K562 (cell line): ENCODE measurements around the gene PCBP3. TPM values are rescaled to one million over a fixed set of nuclear protein-coding genes. Genes with fewer than 3 reads are reported as not detected.
"Not testable (repeated sequence)": the region's sequence is repeated elsewhere in the genome, so short reads cannot be mapped to it uniquely, and the experiment has no call there.

Experiments used
- ATAC-seq: fragments of 200-7000 bp; cut with Tn5 transposase; 3 replicates; pipeline ENCODE4 v1.9.1; 2020; ENCODE audit warnings: moderate library complexity
- BruUV-seq: library from RNA; stranded (reverse); fragments of 400-500 nt; replicated peaks from 2 replicates; lab custom pipeline; 2021; lab: Mats Ljungman, UMichigan
- CTCF ChIA-PET: fragments of 300-600 bp; formaldehyde crosslinking; extraction: SDS; loops from one replicate; lab custom pipeline; 2021; ENCODE audit warnings: low intra/inter-chr PET ratio; lab: Yijun Ruan, JAX
- POLR2A ChIA-PET: fragments of 300-600, 350-650 bp; sonication (Branson Sonifier 250); formaldehyde crosslinking; extraction: SDS; loops from one replicate; lab custom pipeline; 2021; ENCODE audit warnings: antibody characterized with exemption, inconsistent platforms; lab: Yijun Ruan, JAX
- DNase-seq, 4 experiments: peaks; one replicate each; pipeline versions ENCODE4 v3.0.0 to v3.0.0-alpha.2; 2011 to 2018; ENCODE audit warnings: low spot score in 3 of 4, mixed read lengths in 3 of 4; ENCODE audit errors: extremely low read depth in 1 of 4
- FAIRE-seq: peaks from 2 replicates; lab custom pipeline; 2011; peaks lifted over from hg19 to GRCh38; lab: Jason Lieb, UNC
- H2AFZ ChIP-seq: 2 replicates; pipeline ENCODE4 v1.6.0; 2011; ENCODE audit warnings: low read depth, low read length, control low read depth, inconsistent platforms
- H3K27ac ChIP-seq: fragments of 200-600 bp; 3 replicates; pipeline ENCODE4 v1.8.0; 2011; ENCODE audit warnings: low read depth, mild to moderate bottlenecking, control low read depth, inconsistent platforms, low read length, moderate library complexity, mixed read lengths; ENCODE audit errors: extremely low read depth
- H3K27me3 ChIP-seq, 2 experiments: fragments of 300-600 bp in 1 of 2; 2 replicates in 1 of 2; 3 replicates in 1 of 2; pipeline versions ENCODE4 v1.6.0 to v1.8.0; 2011; ENCODE audit warnings: inconsistent platforms in 2 of 2, low read length in 2 of 2, mild to moderate bottlenecking in 1 of 2, mixed read lengths in 1 of 2, moderate library complexity in 1 of 2; ENCODE audit not compliant: control insufficient read depth in 2 of 2, insufficient read depth in 2 of 2
- H3K36me3 ChIP-seq: fragments of 300-600 bp; 3 replicates; pipeline ENCODE4 v1.8.0; 2011; ENCODE audit warnings: mild to moderate bottlenecking, low read length, inconsistent platforms; ENCODE audit not compliant: control insufficient read depth, insufficient read depth
- H3K4me1 ChIP-seq, 2 experiments: fragments of 200-600 bp in 1 of 2; replicated peaks in 1 of 2; 2 replicates in 1 of 2; 3 replicates in 1 of 2; pipeline versions ENCODE4 v1.5.1 to v1.8.0; 2011; ENCODE audit warnings: inconsistent platforms in 2 of 2, low read length in 2 of 2, mild to moderate bottlenecking in 1 of 2, mixed read lengths in 1 of 2, moderate library complexity in 1 of 2; ENCODE audit not compliant: control insufficient read depth in 2 of 2, insufficient read depth in 2 of 2
- H3K4me2 ChIP-seq: 2 replicates; pipeline ENCODE4 v1.6.1; 2011; ENCODE audit warnings: low read length, control low read depth, inconsistent platforms, mixed read lengths; ENCODE audit not compliant: insufficient read depth
- H3K4me3 ChIP-seq: fragments of 200-600 bp; sonication (generic), shearing (Covaris generic); 2 replicates; pipeline ENCODE4 v1.5.1; 2016; ENCODE audit warnings: control low read depth, inconsistent platforms
- H3K79me2 ChIP-seq: fragments of 200-600 bp; 3 replicates; pipeline ENCODE4 v1.8.0; 2011; ENCODE audit warnings: low read length, inconsistent platforms; ENCODE audit not compliant: control insufficient read depth, insufficient read depth
- H3K9ac ChIP-seq, 2 experiments: 2 replicates each; pipeline versions ENCODE4 v1.6.0 to v1.6.1; 2011; ENCODE audit warnings: low read depth in 2 of 2, low read length in 2 of 2, control low read depth in 1 of 2, inconsistent platforms in 1 of 2, mild to moderate bottlenecking in 1 of 2, mixed read lengths in 1 of 2; ENCODE audit not compliant: insufficient read depth in 1 of 2
- H3K9me1 ChIP-seq: one replicate; pipeline ENCODE4 v1.6.0; 2011; ENCODE audit warnings: inconsistent platforms, mild to moderate bottlenecking, low read length, moderate library complexity; ENCODE audit not compliant: control insufficient read depth, insufficient read depth
- H3K9me3 ChIP-seq: replicated peaks from 2 replicates; pipeline ENCODE4 v1.5.1; 2011; ENCODE audit warnings: low read depth, low read length, inconsistent platforms; ENCODE audit not compliant: control insufficient read depth, insufficient read depth
- H4K20me1 ChIP-seq: replicated peaks from 2 replicates; pipeline ENCODE4 v1.6.1; 2011; ENCODE audit warnings: low read length, inconsistent platforms, mixed read lengths; ENCODE audit not compliant: control insufficient read depth, insufficient read depth
- BMI1 ChIP-seq: fragments of 150-350 bp; IDR thresholded peaks from 2 replicates; pipeline ENCODE4 v1.6.1; 2014; ENCODE audit warnings: low read length
- ZNF146 ChIP-seq: IDR thresholded peaks from one replicate; pipeline ENCODE4 v1.6.1; 2018; ENCODE audit warnings: missing compliant biosample characterization; ENCODE audit not compliant: unreplicated experiment
- WGBS: fragments of 100-300 bp; shearing (Covaris generic); methylation state at CpG from one replicate; pipeline ENCODE4 v1.1.6; 2016; ENCODE audit warnings: low coverage, mixed read lengths; ENCODE audit not compliant: insufficient coverage; ENCODE audit errors: missing lambda C conversion rate; 5-methylcytosine and 5-hydroxymethylcytosine counted together
- in situ Hi-C: fragments of 300-500 bp; cut with MboI; formaldehyde crosslinking; loops from 4 replicates; pipeline ENCODE4 v1.15.0; 2018; ENCODE audit warnings: inconsistent platforms, mixed read lengths
- intact Hi-C: fragments of 100-400 bp; cut with micrococcal nuclease; formaldehyde crosslinking; loops from 2 replicates; pipeline ENCODE4 v1.14.2; 2022
- polyA plus RNA-seq, 8 experiments: library from polyadenylated mRNA; depleted of rRNA in 4 of 8; stranded (reverse) in 5 of 8; unstranded in 3 of 8; fragments of >200 nt; fragmentation: Nextera tagmentation in 2 of 8; fragmentation: Illumina TruSeq in 1 of 8; extraction: Ambion mirVana in 2 of 8; extraction: Trizol in 1 of 8; gene quantifications; 2 replicates each; pipeline versions ENCODE4 v1.2.1 to v1.2.3, GENCODE V29; 2011 to 2014; ENCODE audit warnings: inconsistent platforms in 1 of 8, missing spikeins in 1 of 8
- total RNA-seq, 7 experiments: library from RNA; depleted of rRNA in 6 of 7; stranded (reverse); fragments of >200 nt in 6 of 7; fragmentation: Illumina TruSeq in 2 of 7; extraction: Trizol in 2 of 7; gene quantifications; 2 replicates each; pipeline versions ENCODE4 v1.2.1 to v1.2.3, GENCODE V29; 2011 to 2021; ENCODE audit warnings: low replicate concordance in 1 of 7

Gene PCBP3
- total and polyA plus RNA-seq, 9 of the 15 experiments (the other 6 are each of a cell fraction or from before 2014, with no cell fraction given) = 0.18 TPM; not detected in 8

DNA sequence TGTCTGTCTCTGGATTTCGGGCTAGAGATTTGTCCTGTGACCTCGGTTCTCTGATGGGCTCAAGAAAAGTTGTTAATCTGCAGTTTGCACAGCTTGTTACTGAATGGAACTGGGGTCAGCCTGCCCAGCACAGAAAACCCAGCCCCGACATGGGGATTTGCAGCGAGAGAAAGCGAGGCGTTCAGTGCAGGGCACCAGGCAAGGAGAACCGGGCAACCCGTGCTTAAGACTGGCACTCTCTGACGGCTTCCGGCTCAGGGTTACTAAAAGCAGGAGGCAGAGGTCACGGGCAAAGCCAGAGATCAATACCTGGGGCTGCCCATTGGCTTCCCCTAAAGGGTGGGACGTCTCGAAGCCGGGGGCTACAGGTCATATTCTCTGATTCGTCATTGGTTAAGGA is 308.2 kb downstream of the PCBP3 start:
- H2AFZ ChIP-seq = no peak overlapping the region
- H3K4me3 ChIP-seq = no peak overlapping the region
- peaks cover 5% of the 10 kb centered on the region; the same call in 1 of the 2 replicates for H4K20me1 ChIP-seq
- H3K36me3 ChIP-seq = no peaks in the 10 kb centered on the region
- H3K9ac ChIP-seq = peak overlapping the region in 1 of 2 experiments; percentile 48; a peak in 1 of 4 replicates
- 2% methylated on average over 15 of the region's 15 CpGs for WGBS
- POLR2A ChIA-PET = no interaction called here
- H3K79me2 ChIP-seq = no peaks in the 10 kb centered on the region
- CTCF ChIA-PET = no interaction called here
- ATAC-seq (no peak), FAIRE-seq (no peak), DNase-seq (no peak)
- H3K4me2 ChIP-seq = no peak overlapping the region
- H3K27me3 ChIP-seq = peaks cover 48 to 62% of the 10 kb centered on the region in 2 experiments
- peaks cover 8 to 21% of the 10 kb centered on the region in 2 experiments; a peak in 4 of 5 replicates for H3K4me1 ChIP-seq
- no peaks in the 10 kb centered on the region; the same call in 1 of the 2 replicates for H3K9me3 ChIP-seq
- intact Hi-C loops = no loop called here
- TF ChIP-seq BMI1 = no peak
- TF ChIP-seq, all 486 proteins: peak for 0
- no TSS peak for BruUV-seq
- Histone ChIP-seq H3K9me1 (no peaks in the 10 kb centered on the region), H3K27ac (no peak overlapping the region)
- in situ Hi-C loops = no loop called here

GRCh38 chr21:45952527-45952926 is 309.0 kb downstream of the PCBP3 start:
- Histone ChIP-seq H3K4me1 (peaks cover 8 to 21% of the 10 kb centered on the region in 2 experiments; a peak in 4 of 5 replicates), H3K27me3 (peaks cover 43 to 60% of the 10 kb centered on the region in 2 experiments)
- H3K9me3 ChIP-seq, FAIRE-seq, H3K36me3 ChIP-seq, DNase-seq, in situ Hi-C loops, ATAC-seq, CTCF ChIA-PET, H3K4me2 ChIP-seq, H3K9me1 ChIP-seq, H3K9ac ChIP-seq, intact Hi-C loops, H3K4me3 ChIP-seq, H4K20me1 ChIP-seq, H3K27ac ChIP-seq, H2AFZ ChIP-seq, H3K79me2 ChIP-seq, BruUV-seq: not testable (repeated sequence)
- 8% methylated on average over 9 of the region's 10 CpGs for WGBS
- POLR2A ChIA-PET = interaction anchor here (0.6 kb wide), 1 partner anchor 683 kb away, joined by 3 read pairs; no protein-coding TSS in a partner anchor
- peak; percentile 66 for TF ChIP-seq ZNF146
